ENCODE results near the gene PABPC5.

The PABPC5 gene

DNA sequence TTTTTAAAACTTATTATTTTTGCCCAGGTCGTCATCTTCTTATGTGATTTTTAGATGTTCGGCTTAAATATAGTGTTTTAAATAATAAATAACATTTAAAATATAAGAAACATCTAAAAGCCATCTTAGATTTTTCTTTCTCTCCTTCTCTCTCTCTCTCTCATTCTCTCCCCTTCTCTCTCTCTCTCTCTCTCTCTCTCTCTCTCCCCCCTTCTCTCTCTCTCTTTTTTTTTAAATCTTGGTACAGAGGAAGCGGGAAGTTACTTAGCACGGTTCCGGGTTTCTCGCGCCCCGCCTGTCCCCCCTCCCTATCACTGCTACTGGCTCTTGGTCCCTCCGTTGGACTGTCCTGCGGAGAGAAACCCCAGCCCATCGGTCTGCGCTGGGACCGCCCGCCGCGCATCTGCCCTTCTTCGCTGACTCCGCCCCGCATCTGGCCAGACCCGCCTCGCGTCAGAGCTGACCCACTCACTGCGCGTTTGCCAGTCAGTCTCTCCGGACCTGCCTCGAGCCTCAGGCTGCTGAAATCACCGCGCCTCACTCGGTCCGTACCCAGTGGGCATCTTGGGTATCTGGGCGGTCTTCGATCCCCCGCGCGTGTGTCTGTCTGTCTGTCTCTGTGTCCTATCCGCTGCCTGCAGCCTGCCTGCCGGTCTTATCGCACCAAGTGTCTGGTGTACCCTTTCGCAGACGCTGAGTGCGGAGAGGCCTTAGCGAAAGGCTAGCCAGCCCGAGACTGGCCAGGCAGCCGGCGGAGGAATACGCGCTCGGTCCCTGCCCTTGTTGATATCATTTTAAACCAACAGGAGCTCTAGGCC is at the start of gene PABPC5:
TSS of gene PABPC5 (plus strand) at position 489 of the 818 bp plus-strand sequence. CDS start 739 bp downstream, outside the sequence.
- no peak for DNase-seq (ENCODE audit: extremely low read depth in 1 of 2, low read depth in 1 of 2)

DNA sequence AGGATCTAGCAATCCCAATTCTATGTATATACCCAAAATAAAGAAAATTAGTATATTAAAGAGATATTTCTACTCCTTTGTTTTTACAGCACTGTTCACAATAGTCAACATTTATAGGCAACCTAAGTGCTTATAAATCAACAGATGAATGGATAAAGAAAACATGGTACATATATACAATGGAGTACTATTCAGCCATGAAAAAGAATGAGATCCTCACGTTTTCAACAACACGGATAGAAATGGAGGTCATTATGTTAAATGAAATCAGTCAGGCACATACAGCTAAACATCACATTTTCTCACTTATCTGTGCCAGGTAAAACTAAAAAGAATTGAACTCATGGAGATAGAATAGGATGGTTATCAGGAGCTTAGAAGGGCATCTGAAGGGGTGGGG is 45.6 kb upstream of the PABPC5 start:
- no peak for DNase-seq (ENCODE audit: extremely low read depth in 1 of 2, low read depth in 1 of 2)

DNA sequence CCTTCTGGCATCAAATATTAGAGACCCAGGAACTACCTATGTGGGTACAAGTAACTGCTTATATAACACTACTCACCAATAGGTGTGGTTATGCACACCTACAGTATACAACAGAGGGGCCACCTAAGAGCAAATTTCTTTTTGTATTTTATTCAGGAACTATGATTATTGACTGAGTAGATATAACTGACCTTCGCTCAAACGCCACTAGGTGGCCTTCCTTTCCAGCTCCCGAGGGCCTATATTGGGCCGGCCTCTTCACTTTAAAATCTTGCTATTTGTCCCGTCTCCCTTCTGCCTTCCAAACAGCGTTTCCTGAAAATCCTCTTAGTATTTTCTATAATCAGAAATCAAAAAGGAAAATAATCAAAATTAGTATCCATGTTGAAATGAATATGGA is 19.9 kb upstream of the PABPC5 start:
- DNase-seq (ENCODE audit: extremely low read depth in 1 of 2, low read depth in 1 of 2), result no peak

GRCh38 chrX:91435395-91435794 is 756 bp downstream of the PABPC5 start:
- DNase-seq (ENCODE audit: extremely low read depth in 1 of 2, low read depth in 1 of 2), result no peak
